ENCODE measurements around the gene CPOX.
A peak's percentile ranks its signal among the peaks of the same experiment; 100 is the strongest.
"Not testable (repeated sequence)": the region's sequence is repeated elsewhere in the genome, so short reads cannot be mapped to it uniquely, and the experiment has no call there.

The CPOX gene

DNA sequence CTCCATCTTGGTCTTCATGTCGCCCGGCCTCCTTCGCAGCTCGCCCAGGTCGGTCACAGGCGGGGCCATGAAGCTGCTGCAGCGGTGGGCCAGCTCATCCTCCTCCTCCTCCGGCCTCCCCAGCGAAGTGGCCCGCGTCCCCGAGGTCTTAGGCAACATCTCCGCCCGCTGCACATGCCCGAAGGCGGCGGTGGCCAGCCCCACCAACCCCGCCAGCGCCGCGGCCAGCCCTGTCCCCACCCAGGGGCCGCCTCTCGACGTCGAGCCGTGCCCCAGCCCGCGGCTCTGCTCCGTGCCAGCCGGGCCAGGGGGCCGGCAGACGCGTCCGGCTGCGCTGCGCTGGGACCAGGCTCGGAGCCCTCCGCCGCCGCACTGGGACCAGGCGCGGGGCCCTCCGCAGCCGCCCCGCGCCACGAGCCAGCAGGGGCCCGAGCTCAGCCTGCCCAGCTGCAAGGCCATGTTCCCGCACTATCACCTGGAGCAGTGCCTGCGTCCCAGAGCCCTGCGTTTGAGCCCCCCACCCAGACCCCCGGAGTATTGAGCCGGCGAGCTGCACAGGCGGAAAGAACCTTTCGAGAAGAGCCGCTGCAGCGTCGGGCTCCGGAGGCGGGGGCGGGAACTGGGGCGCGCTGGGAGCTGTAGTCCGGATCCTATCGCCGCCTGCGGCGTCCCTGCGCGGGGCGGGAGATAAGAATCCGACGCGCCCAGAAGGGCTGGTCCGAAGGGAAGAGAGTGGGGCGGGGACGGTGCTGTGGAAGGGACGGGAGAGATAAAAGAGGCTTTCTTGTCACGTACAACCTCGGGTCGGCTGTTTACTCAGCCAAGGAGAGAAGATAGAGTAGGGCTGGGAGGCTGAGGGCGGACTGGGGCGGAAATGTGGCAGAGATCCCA is at the start of gene CPOX:
CPOX (minus strand) TSS at position 566 of the 891 bp plus-strand sequence; CDS start at position 459, 107 bp downstream.
- DNase-seq (ENCODE audit: insufficient read length, low spot score) (peak; percentile 85), FAIRE-seq (peak; percentile 99)

DNA sequence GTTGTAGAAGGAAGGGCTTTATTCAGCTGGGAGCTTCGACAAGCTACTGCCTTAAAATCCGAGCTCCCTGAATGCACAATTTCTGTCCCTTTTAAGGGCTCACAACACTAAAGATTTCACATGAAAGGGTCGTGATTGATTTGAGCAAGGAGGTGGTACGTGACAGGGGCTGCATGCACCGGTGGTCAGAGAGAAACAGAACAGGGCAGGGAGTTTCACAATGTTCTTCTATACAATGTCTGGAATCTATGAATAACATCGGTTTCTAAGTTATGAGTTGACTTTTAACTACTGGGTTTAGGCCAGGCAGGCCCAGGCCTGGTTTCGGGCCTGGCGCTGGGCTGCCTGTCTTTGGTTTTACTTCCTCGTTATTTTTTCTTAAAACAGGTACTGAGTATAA is 49.4 kb upstream of the CPOX start:
- not testable (repeated sequence) for DNase-seq (ENCODE audit: insufficient read length, low spot score)
- FAIRE-seq: peak; percentile 60

DNA sequence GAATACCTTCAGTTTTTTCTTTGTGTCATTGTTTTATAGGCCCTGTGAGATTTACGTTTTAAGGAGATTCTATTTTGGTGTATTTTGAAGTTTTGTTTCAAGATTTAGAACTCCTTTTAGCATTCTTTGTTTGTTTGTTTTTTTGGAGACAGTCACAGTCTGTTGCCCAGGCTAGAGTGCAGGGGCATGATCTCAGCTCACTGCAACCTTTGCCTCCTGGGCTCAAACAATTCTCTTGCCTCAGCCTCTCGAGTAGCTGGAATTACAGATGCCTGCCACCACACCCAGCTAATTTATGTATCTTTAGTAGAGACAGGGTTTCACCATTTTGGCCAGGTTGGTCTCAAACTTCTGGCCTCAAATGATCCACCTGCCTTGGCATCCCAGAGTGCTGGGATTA is 48.3 kb upstream of the CPOX start:
- peak; percentile 11 for FAIRE-seq
- not testable (repeated sequence) for DNase-seq (ENCODE audit: insufficient read length, low spot score)

DNA sequence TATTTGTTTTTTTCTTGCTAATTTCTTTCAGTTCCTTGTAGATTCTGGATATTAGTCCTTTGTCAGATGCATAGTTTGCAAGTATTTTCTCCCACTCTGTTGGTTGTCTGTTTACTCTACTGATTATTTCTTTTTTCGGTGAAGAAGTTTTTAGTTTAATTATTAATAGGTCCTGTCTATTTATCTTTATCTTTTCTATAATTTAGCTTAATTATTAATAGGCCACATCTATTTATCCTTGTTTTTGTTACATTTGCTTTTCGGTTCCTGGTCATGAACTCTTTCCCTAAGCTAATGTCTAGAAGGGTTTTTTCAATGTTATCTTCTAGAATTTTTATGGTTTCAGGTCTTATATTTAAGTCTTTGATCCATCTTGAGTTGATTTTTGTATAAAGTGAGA is 45.1 kb upstream of the CPOX start:
- not testable (repeated sequence) for DNase-seq (ENCODE audit: insufficient read length, low spot score); FAIRE-seq

- DNase-seq (ENCODE audit: insufficient read length, low spot score): no peak
These were observed 37.0 kb upstream of the CPOX start for GRCh38 chr3:98630416-98630815.

DNA sequence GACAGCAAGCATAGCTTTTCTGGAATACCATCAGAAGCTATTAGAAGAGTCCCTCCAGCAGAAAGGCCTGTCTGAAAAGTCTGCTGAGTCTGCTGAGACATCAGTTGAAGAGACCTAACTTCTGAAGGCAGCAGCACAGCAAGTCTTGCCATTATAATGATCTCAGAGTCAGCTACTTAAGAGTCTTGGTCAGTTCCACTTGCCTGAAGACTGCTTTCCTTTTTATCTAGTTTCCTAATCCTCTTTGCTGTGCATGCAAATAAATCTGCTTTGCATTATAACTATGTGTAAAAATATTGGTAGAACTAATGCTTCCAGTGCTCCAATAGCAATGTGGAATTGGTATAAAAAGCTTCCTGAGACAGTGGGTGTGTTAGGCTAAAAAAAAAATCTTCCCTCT is 34.9 kb upstream of the CPOX start:
- no peak for DNase-seq (ENCODE audit: insufficient read length, low spot score)
- no peak for FAIRE-seq

More at GRCh38 chr3:98630416-98630815, 37.0 kb upstream of the CPOX start:
- no peak for FAIRE-seq

DNA sequence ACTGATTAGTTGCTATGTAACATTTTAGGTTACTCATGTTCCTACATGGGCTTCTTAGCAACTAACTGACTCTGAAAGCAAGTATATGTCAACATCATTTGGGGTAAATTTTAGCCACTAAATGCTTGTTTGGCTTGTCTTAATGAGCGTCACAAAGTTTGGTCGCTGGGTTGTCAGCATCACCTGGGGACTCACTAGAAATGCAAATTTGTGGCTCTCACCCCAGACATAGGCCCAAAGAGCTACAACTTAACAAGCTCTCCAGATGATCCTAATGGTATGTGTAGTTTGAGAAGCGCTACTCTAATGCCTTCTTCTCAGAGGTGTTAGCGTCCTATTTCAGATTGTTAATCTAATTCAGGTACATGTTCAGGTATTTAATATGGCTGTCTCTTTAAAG is 32.7 kb upstream of the CPOX start:
- FAIRE-seq: peak; percentile 14

DNA sequence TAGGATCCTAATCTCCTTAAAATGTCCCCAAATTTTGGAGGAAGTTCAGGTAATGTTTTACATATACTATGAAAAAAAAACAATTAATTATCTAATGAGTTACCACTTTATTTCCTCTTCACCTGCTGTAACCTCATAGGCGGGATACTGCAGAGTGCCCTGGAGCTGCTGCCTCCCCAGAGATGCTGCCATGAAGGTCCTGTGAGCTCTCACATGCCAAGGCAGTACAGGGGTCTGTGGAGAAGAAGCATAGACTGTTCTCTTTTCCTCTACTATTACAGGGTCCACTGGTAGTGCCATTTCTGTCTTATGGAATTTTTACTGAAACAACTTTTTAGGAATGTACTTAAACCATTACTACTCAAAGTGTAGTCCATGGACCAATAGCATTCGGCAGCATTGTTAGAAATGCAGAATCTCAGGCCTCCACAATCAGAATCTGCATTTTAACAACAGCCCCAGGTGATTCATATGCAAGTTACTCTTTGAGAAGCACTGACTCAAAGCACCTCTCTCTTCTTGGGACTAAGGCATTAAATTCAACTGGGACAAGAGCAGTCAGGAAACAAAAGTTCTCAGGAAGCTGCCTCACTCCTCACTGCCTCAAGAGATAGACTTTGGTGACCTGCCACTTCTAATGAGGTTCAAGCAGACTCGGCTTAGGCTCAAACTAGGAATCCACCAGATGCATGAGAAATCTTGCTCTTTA is 30.3 kb upstream of the CPOX start:
- FAIRE-seq (no peak), DNase-seq (ENCODE audit: insufficient read length, low spot score) (no peak)

More for the DNA sequence above, 32.7 kb upstream of the CPOX start:
- no peak for DNase-seq (ENCODE audit: insufficient read length, low spot score)

GRCh38 chr3:98617841-98618240 is 24.4 kb upstream of the CPOX start:
- FAIRE-seq (no peak), DNase-seq (ENCODE audit: insufficient read length, low spot score) (no peak)

DNA sequence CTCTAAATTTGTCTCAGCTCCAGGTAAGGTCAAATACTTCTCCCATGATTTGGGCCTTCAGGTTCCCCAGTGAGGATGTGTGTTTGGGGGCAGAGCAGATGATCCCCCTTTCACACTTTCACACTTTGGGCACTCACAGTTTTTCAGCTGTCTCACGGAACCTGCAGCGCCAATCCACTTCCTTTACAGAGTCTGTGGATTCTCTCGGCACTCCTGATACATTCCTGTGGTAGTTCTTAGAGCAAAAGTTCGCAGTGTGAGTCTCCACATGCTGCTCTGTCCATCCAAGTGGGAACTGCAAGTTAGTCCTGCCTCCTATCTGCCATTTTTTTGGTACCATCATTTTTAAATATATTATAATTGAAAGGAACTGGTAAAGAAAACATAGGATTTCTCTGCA is 20.2 kb upstream of the CPOX start:
- FAIRE-seq (no peak), DNase-seq (ENCODE audit: insufficient read length, low spot score) (no peak)

GRCh38 chr3:98612996-98613517 is 19.6 kb upstream of the CPOX start:
- DNase-seq (ENCODE audit: insufficient read length, low spot score) (no peak), FAIRE-seq (no peak)

DNA sequence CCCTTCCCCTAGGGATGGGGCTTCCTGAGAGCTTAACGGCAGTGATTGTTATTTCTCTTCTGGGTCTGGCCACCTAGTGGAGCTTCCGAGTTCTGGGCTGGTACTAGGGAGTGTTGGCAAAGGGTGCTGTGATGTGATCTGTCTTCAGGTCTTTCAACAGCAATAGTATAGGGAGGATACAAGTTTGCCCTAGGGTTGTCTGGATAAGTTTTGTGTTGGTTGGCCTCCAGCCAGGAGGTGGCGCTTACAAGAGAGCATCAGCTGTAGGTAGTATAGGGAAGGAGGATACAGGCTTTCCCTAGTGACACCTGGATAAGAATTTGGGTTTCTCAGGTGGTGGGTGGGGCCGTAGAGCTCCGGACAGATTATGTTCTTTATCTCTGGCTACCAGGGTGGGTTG is 19.2 kb upstream of the CPOX start:
- DNase-seq (ENCODE audit: insufficient read length, low spot score) (no peak), FAIRE-seq (peak; percentile 14)

DNA sequence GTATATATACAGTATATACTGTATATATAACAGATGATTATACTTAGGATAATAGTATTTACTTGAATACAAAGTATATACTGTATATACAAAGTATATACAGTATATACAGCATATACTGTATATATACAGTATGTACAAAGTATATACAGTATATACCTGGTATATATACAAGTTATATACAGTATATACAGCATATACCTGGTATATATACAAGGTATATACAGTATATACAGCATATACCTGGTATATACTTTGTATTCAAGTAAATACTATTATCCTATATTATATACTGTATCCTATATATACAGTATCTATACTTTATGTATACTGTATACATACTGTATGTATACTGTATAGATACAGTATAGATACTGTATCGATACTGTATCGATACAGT is 14.6 kb upstream of the CPOX start:
- DNase-seq (ENCODE audit: insufficient read length, low spot score) (no peak), FAIRE-seq (no peak)

- no peak for FAIRE-seq
These were observed 10.2 kb upstream of the CPOX start for GRCh38 chr3:98603580-98603979.

GRCh38 chr3:98602078-98602678 is 8.8 kb upstream of the CPOX start:
- DNase-seq (ENCODE audit: insufficient read length, low spot score) (no peak), FAIRE-seq (peak; percentile 98)

More at GRCh38 chr3:98603580-98603979, 10.2 kb upstream of the CPOX start:
- no peak for DNase-seq (ENCODE audit: insufficient read length, low spot score)

GRCh38 chr3:98601180-98601579 is 7.8 kb upstream of the CPOX start:
- FAIRE-seq (peak; percentile 47), DNase-seq (ENCODE audit: insufficient read length, low spot score) (no peak)

GRCh38 chr3:98600412-98601095 is 7.1 kb upstream of the CPOX start:
- peak; percentile 89 for FAIRE-seq
- DNase-seq (ENCODE audit: insufficient read length, low spot score): no peak

DNA sequence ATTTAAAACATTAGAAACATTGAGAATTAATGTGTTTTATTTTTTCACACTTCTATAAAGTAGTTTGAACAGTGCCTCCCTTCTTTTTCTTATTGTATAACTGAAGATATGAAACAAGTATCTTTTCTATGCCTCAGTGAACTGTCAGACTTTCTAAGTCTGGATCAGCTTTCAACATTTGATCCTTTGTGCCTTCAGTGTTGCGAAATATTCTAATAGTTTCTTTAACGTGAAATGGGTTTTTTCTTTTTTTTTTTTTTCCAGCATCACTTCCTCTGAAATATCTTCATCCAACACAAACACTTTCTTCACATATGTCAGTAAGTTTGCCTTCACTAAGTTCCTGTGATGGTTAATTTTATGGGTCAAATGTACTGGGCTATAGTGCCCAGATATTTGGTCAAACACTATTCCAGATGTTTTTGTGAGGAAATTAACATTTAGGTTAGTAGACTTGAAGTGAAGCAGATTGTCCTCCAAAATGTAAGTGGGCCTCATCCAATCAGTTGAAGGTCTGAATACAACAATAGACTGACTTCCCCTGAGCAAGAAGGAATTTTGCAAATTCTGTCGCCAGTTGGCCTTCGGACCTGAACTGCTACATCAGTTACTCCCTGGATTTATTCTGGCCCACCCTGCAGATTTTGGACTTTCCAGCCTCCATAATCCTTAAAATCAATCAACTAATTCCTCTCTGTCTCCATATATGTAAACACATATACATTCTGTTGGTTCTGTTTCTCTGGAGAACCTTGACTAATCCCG is 6.4 kb upstream of the CPOX start:
- peak; percentile 65 for FAIRE-seq
- DNase-seq (ENCODE audit: insufficient read length, low spot score): no peak

GRCh38 chr3:98598492-98598891 is 5.1 kb upstream of the CPOX start:
- FAIRE-seq (peak; percentile 68), DNase-seq (ENCODE audit: insufficient read length, low spot score) (no peak)
